ENCODE measurements around the gene ACTN1.

ACTN1 gene

GRCh38 chr14:68906439-68906838, 72.7 kb downstream of the ACTN1 start:
- DNase-seq: no peak

DNA sequence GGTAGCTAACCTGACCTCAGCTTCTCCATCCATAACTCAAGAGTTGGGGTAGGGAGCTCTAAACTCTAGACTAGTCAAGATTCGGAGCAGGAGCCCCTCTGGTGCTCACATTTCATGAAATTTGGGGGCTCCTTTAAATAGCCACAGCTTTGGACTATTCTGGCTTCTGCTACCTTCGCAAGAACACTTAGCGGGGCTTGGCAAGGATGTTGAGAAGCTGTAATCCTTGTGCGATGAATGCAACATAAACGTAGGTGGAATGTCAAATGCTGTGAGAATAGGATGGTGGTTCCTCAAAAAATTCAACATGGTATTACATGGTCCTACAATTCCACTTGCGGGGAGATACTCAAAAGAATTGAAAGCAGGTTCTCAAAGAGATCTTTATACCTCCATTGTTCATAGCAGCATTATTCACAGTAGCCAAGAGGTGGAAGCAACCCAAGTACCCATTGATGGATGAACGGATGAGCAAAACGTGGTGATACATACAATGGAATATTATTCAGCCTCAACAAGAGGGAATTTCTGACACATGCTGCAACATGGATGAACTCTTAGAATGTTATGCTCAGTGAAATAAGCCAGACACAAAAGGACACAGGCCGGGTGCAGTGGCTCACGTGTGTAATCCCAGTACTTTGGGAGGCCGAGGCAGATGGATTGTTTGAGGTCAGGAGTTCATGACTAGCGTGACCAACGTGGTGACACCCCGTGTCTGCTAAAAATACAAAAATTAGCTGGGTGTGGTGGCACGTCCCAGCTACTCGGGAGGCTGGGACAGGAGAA, 73.8 kb downstream of the ACTN1 start:
- DNase-seq: no peak

DNA sequence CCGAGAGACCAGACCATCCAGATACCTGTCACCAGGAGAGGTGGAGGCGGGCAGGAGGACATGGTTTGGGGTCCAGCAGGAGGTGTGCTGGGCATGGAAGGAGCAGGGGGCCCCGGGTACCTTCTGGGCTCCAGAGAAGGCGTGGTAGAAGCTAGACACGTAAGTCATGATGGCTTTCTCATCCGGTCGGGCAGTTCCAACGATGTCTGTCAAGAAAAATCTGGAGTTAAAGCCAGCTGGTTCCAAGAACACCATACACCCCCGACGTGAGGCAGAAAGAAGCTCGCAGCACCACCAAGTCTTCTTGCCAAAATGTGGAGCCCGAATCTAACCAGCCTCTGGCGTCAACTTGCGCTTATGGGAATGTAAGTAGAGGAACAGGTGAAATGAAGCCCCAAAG, 76.7 kb downstream of the ACTN1 start:
- DNase-seq: no peak

GRCh38 chr14:68899033-68899603, 80.0 kb downstream of the ACTN1 start:
- DNase-seq: no peak

GRCh38 chr14:68898248-68899032, 80.7 kb downstream of the ACTN1 start:
- no peak for DNase-seq

DNA sequence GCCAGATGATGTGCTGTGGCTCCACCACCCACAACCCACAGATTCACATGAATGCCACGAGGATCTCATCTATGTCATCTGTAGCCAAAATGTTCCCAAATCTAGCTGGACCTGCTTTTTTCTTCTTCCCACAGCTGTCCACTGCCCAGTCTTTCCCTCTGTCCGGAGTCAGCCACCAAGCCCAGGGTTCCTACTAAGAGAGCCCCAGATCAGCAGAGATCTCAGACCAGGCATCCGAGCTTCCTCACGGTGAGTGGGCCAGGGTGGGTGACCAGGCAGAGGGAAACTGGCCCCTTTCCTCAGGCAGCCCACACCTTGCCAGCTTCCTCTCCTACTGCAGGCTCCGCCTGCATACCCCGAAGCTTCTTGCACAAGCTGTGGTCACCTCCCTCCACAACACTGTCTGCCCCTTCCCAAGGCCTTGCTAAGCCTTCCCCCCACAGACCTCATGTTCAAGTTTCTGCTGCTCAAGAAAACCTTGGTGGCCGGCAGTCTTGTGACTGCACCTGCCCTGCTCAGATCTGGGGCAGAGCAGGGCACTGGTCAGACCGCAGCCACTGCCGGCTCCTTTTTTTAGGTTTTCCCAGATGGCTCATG, 81.4 kb downstream of the ACTN1 start:
- DNase-seq: peak; percentile 55

DNA sequence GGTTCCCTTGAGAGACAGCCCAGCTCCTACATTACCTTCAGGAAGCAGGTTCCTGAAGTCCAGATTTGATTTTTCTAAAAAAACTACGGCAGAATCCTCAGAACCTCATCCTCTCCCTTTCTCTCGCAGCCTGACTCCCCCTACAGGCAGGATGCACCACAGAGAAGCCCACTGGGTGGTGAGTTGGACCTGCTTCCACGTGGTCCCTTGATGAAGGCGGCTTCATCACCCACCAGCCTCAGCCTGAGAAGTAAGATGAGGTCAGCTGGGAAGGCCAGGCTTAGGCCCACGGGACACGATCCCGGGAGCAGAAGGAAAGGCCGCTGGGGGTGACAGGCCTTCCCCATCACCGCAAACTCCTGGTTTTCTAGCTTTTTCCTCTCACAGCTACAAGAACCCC, 83.0 kb downstream of the ACTN1 start:
- no peak for DNase-seq

DNA sequence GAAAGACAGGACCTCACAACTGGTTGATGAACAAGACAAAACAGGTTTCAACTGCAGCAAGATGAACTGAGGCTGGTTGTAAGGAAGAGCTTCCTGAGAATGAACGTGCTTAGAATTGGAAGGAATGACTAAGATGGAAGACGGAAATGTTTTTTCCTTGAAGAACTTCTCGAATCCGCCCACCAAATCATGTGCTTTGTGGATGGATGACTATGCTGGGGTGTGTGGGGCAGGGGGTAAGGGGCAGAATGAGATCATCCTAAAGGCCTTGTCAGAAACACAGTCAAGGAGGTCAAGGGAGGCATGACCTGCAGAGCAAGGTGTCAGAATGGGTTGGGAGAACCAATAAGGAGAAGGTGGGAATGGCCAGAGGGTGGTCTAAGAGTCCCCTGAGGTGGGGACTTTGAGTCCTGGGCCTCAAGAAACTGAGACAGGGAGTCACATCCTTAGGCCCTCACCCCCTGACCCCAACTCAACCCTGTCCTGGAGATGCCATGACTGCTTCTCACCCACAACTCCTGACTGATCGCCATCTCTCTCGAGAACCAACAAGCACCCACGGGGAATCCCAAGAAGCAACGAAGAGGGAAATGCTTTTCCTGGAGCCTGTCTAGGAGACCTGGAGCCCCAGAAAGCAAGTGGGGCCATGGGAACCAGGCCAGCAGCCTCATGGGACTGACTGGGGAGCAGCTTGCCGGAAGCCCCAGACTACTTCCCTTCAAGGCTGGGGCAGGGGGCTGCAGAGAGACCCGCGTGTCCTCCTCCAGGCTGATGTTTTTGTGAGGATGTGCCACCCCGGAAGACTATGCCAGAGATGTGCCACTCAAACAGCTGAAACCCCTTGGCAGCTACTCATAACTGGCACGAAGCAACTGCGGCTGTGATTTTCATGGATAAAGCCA, 84.0 kb downstream of the ACTN1 start:
- DNase-seq: peak; percentile 84

DNA sequence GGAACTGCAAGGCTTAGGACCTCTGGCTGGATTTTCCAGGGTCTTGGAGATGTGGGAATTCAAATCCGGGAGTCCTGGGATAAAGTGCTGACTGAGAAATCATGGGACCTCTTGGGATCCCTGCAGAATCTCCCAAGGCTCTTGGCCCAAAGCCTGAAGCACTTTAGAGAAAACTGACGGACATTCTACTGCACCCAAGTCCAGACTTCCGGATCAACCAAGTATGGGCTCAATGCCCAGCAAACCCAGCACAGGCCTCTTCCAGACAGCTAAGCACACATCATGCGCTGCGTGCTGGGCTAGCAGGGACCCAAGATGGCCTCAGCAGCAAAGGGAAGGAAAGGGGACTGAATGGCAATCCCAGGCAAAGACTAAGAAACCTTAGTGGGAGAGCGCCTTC, 85.0 kb downstream of the ACTN1 start:
- DNase-seq: no peak

DNA sequence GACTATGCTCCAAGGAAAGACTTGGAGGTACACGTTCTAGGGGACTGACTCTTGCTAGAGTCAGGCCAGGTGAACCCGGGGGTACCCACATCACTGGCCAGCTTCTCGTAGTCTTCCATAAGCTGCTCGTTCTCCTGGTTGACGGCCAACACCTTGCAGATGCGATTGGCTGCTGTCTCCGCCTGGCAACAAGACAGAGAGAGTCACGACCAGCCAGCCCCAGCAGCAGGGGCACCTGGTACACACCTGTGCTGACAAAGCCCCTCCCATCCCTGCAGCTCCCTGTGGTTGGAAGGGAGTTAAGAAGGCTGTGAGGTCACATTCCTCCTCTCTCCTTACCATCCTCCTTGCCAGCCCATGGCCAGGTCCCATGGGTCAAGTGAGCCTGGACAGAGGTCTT, 85.5 kb downstream of the ACTN1 start:
- DNase-seq: no peak

- no peak for DNase-seq
Observed at GRCh38 chr14:68892961-68893360, 86.1 kb downstream of the ACTN1 start.

DNA sequence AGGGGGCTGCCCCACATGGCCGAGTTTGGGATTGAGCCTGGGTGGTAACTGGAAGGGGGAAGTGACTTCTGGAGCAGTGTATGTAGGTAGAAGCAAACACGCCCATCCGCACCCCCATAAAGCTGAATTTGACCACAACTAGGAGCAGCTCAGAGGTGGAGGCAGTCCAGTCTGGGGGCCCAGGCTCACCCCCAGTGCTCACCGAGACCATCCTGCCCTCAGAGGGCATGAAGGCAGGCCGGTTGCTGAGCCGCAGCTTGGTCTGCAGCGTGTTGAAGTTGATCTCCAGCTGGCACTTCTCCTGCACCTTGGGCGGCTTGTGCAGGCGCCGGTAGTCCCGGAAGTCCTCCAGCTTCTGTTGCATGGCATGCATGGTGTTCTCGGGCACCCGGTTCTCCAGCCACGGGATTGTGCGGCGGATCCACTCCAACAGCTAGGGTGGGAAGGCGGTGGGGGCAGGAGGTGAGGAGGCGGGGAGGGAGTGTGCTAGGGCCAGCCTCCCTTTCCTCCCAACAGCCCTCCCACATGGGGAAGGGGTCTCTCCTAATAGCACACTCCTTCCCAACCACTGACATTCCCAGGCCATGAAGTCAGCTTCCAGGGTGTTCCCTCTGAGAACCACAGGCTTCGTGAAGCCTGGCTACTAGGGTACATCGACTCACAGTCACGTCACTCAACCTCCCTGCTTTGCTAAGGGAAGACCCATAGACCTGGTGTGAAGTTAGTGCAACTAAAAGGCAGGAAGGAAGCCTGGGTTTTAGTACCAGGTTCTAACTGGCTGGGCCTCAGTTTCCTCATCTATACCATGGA, 87.0 kb downstream of the ACTN1 start:
- DNase-seq: no peak

GRCh38 chr14:68890173-68890931, 88.8 kb downstream of the ACTN1 start:
- no peak for DNase-seq

DNA sequence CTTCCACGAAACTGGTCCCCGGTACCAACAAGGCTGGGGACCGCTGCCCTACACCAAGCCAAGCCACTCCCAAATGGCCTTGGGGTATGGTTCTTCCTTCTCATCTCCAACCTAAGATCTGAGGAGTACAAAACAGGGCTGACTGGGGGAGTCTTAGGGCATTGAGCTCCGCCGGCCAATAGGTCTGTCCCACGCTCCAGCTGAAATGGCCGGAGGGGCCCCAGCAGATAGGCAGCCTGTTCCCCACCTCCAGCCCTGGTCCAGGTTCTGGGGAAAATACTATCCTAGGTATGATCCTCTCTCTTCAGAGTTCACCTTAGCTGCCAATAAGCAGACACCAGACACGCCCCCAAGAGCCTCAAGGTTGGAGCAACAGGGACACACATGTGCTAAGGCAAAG, 90.2 kb downstream of the ACTN1 start:
- DNase-seq: no peak

GRCh38 chr14:68888025-68888850, 90.9 kb downstream of the ACTN1 start:
- DNase-seq: no peak

DNA sequence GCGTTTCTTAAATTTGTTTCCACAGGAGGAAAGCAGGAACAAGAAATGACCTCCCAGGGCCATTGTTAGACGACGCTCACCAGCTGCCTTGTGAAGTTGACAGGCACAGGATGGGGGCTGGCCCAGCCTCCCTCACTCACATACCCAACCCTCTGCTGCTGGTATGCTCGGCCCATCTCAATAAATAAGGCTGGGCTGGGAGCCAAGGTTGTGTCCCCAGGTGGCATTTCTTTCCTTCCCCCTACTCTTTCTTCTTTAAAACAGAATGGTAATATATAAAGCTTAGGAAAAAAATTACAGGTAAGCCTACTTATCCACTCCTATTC, 93.0 kb downstream of the ACTN1 start:
- DNase-seq: no peak

- no peak for DNase-seq
Observed at GRCh38 chr14:68885226-68886108, 93.6 kb downstream of the ACTN1 start.

GRCh38 chr14:68884031-68885030, 94.8 kb downstream of the ACTN1 start:
- DNase-seq: no peak

All from inflammatory macrophage treated with lipopolysaccharide for 4 hours (primary cell).